HepG2 (cell line): ENCODE measurements around the gene TRAK1. TPM values are rescaled to one million over a fixed set of nuclear protein-coding genes. Genes with fewer than 3 reads are reported as not detected.
A peak's percentile ranks its signal among the peaks of the same experiment; 100 is the strongest.

Source experiments
- AGO2 ChIP-seq: fragments of 200-400 bp; formaldehyde crosslinking; optimal IDR thresholded peaks from 2 replicates; pipeline ENCODE3; 2017; ENCODE audit warnings: mild to moderate bottlenecking, low read depth, low read length, moderate library complexity
- ATF7 ChIP-seq, 2 experiments: fragments of 450-650 bp in 1 of 2; sonication (generic) in 1 of 2; formaldehyde crosslinking in 1 of 2; IDR thresholded peaks; 2 replicates each; pipeline versions ENCODE4 v1.4.0 to v1.6.1; 2016 to 2020; ENCODE audit warnings: antibody characterized with exemption in 1 of 2, mild to moderate bottlenecking in 1 of 2, missing genetic modification reagents in 1 of 2
- CBFB ChIP-seq: sonication (generic); formaldehyde crosslinking; IDR thresholded peaks from 2 replicates; pipeline ENCODE4 v1.4.0; 2020; ENCODE audit warnings: missing genetic modification reagents
- DR1 ChIP-seq: sonication (generic); formaldehyde crosslinking; IDR thresholded peaks from 2 replicates; pipeline ENCODE4 v1.8.0; 2021; ENCODE audit warnings: mild to moderate bottlenecking, missing genetic modification reagents, inconsistent platforms
- ETV5 ChIP-seq: IDR thresholded peaks from 2 replicates; pipeline ENCODE4 v1.6.1; 2018; ENCODE audit warnings: missing biosample characterization, missing genetic modification reagents, inconsistent platforms, borderline replicate concordance
- HNRNPUL1 ChIP-seq: fragments of 200-400 bp; formaldehyde crosslinking; IDR thresholded peaks from 2 replicates; pipeline ENCODE4 v1.6.1; 2017; ENCODE audit warnings: low read depth, mild to moderate bottlenecking, low read length, moderate library complexity
- HOXA9 ChIP-seq: sonication (generic); formaldehyde crosslinking; IDR thresholded peaks from 2 replicates; pipeline ENCODE4 v1.8.1; 2022; ENCODE audit warnings: missing genetic modification reagents, mild to moderate bottlenecking, moderate library complexity, borderline replicate concordance
- IRX3 ChIP-seq: sonication (generic); formaldehyde crosslinking; IDR thresholded peaks from 2 replicates; pipeline ENCODE4 v1.8.1; 2023; ENCODE audit warnings: mild to moderate bottlenecking, low read depth, missing genetic modification reagents, borderline replicate concordance
- MEIS1 ChIP-seq: sonication (generic); formaldehyde crosslinking; IDR thresholded peaks from 2 replicates; pipeline ENCODE4 v1.9.0; 2021; ENCODE audit warnings: mild to moderate bottlenecking, missing genetic modification reagents, moderate library complexity, borderline replicate concordance
- PRMT3 ChIP-seq: sonication (generic); formaldehyde crosslinking; IDR thresholded peaks from 2 replicates; pipeline ENCODE4 v1.8.1; 2022; ENCODE audit warnings: low read depth, mild to moderate bottlenecking, moderate library complexity, missing genetic modification reagents, borderline replicate concordance
- SALL1 ChIP-seq: sonication (generic); formaldehyde crosslinking; IDR thresholded peaks from 2 replicates; pipeline ENCODE4 v1.8.0; 2022; ENCODE audit warnings: mild to moderate bottlenecking, missing genetic modification reagents
- SIX1 ChIP-seq: sonication (generic); formaldehyde crosslinking; IDR thresholded peaks from 2 replicates; pipeline ENCODE4 v1.4.0; 2020; ENCODE audit warnings: missing genetic modification reagents, borderline replicate concordance
- SMARCE1 ChIP-seq: fragments of 450-650 bp; IDR thresholded peaks from 2 replicates; pipeline ENCODE4 v1.6.1; 2017; ENCODE audit warnings: borderline replicate concordance
- ZKSCAN1 ChIP-seq: fragments of 150-350 bp; IDR thresholded peaks from 2 replicates; pipeline ENCODE4 v1.6.1; 2014; ENCODE audit warnings: low read length
- ZNF235 ChIP-seq: sonication (generic); formaldehyde crosslinking; IDR thresholded peaks from 2 replicates; pipeline ENCODE4 v1.8.1; 2023; ENCODE audit warnings: mild to moderate bottlenecking, missing genetic modification reagents, borderline replicate concordance
- ZNF350 ChIP-seq: sonication (generic); formaldehyde crosslinking; IDR thresholded peaks from 2 replicates; pipeline ENCODE4 v1.4.0; 2020; ENCODE audit warnings: mild to moderate bottlenecking, low read depth, missing genetic modification reagents, borderline replicate concordance
- ZNF367 ChIP-seq: sonication (generic); formaldehyde crosslinking; IDR thresholded peaks from 2 replicates; pipeline ENCODE4 v1.4.0; 2020; ENCODE audit warnings: missing genetic modification reagents, borderline replicate concordance
- ZNF550 ChIP-seq: sonication (generic); formaldehyde crosslinking; IDR thresholded peaks from 2 replicates; pipeline ENCODE4 v1.4.0; 2020; ENCODE audit warnings: mild to moderate bottlenecking, missing genetic modification reagents, borderline replicate concordance
- ZNF619 ChIP-seq: sonication (generic); formaldehyde crosslinking; IDR thresholded peaks from 2 replicates; pipeline ENCODE4 v1.4.0; 2020; ENCODE audit warnings: mild to moderate bottlenecking, missing genetic modification reagents
- ZNF672 ChIP-seq: sonication (generic); formaldehyde crosslinking; IDR thresholded peaks from 2 replicates; pipeline ENCODE4 v1.8.1; 2022; ENCODE audit warnings: missing genetic modification reagents
- polyA plus RNA-seq, 8 experiments: library from polyadenylated mRNA; depleted of rRNA in 3 of 8; stranded (reverse) in 7 of 8; unstranded in 1 of 8; fragments of >200 nt; fragmentation: Illumina TruSeq in 4 of 8; extraction: Trizol in 4 of 8; gene quantifications; 2 replicates each; pipeline versions ENCODE4 v1.2.1 to v1.2.3, GENCODE V29; 2011 to 2016; ENCODE audit warnings: low read depth in 4 of 8, missing spikeins in 1 of 8, mixed read lengths in 1 of 8; ENCODE audit not compliant: insufficient read depth in 1 of 8
- total RNA-seq, 5 experiments: library from RNA; depleted of rRNA; stranded (reverse); fragments of >200 nt; fragmentation: Illumina TruSeq; extraction: Trizol; gene quantifications; 2 replicates each; pipeline ENCODE4 v1.2.3, GENCODE V29; 2016; ENCODE audit warnings: low read depth in 1 of 5
- TF ChIP-seq, protein P1 (sequence below): sonication (generic); formaldehyde crosslinking; IDR thresholded peaks from 2 replicates; pipeline ENCODE4 v1.5.0; 2020; ENCODE audit warnings: mild to moderate bottlenecking, missing genetic modification reagents
- TF ChIP-seq, protein P2 (sequence below): sonication (generic); formaldehyde crosslinking; IDR thresholded peaks from 2 replicates; pipeline ENCODE4 v1.4.0; 2020; ENCODE audit warnings: mild to moderate bottlenecking, missing genetic modification reagents
- TF ChIP-seq, protein P3 (sequence below): sonication (generic); formaldehyde crosslinking; IDR thresholded peaks from 2 replicates; pipeline ENCODE4 v1.5.1; 2020; ENCODE audit warnings: missing genetic modification reagents, mild to moderate bottlenecking, borderline replicate concordance

TRAK1 gene
- total and polyA plus RNA-seq, 2 of the 13 experiments (the other 11 are each of a cell fraction or from before 2014, with no cell fraction given) = 20.5 to 46.6 TPM

DNA sequence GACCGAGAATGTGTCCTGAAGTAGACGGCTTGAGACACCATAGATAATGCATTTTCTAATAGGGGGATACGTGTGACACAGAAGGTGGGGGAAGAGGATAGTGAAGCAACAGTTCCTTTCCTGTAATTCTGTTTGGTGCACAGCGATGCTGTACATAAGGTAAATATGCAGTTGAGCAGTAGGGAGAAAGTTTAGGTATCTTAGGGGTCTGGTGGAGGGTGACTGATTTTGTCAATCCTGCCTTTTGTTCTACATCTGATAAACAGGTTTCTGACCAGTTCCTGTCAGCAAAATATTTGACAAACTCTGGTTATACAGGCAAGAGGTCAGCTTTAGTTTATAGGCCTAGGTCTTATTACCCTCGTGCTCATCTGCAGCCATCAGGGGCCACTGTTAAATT lies 71.3 kb downstream of the TRAK1 start (continued):
- TF ChIP-seq HOXA9 (CRISPR knock-in tag) (no peak), SMARCE1 (no peak), HNRNPUL1 (no peak), IRX3 (CRISPR knock-in tag) (no peak), CBFB (CRISPR knock-in tag) (no peak), ZNF235 (no peak), SALL1 (CRISPR knock-in tag) (peak; percentile 10; the same call in 1 of the 2 replicates), ZNF550 (CRISPR knock-in tag) (no peak), SIX1 (CRISPR knock-in tag) (no peak), ZKSCAN1 (no peak), MEIS1 (CRISPR knock-in tag) (no peak), ATF7 (IDR thresholded peaks at IDR 0.05) (no peak), ATF7 (CRISPR knock-in tag; IDR thresholded peaks at IDR 0.05) (no peak), ZNF367 (no peak), PRMT3 (CRISPR knock-in tag) (no peak), ZNF672 (CRISPR knock-in tag) (no peak), DR1 (no peak), ZNF350 (no peak), AGO2 (no peak), ZNF619 (no peak), ETV5 (CRISPR knock-in tag) (peak; percentile 30; the same call in 1 of the 2 replicates)
- TF ChIP-seq, protein P1, sequence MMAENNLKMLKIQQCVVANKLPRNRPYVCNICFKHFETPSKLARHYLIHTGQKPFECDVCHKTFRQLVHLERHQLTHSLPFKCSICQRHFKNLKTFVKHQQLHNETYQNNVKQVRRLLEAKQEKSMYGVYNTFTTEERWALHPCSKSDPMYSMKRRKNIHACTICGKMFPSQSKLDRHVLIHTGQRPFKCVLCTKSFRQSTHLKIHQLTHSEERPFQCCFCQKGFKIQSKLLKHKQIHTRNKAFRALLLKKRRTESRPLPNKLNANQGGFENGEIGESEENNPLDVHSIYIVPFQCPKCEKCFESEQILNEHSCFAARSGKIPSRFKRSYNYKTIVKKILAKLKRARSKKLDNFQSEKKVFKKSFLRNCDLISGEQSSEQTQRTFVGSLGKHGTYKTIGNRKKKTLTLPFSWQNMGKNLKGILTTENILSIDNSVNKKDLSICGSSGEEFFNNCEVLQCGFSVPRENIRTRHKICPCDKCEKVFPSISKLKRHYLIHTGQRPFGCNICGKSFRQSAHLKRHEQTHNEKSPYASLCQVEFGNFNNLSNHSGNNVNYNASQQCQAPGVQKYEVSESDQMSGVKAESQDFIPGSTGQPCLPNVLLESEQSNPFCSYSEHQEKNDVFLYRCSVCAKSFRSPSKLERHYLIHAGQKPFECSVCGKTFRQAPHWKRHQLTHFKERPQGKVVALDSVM (CRISPR knock-in tag) = no peak
- TF ChIP-seq, protein P2, sequence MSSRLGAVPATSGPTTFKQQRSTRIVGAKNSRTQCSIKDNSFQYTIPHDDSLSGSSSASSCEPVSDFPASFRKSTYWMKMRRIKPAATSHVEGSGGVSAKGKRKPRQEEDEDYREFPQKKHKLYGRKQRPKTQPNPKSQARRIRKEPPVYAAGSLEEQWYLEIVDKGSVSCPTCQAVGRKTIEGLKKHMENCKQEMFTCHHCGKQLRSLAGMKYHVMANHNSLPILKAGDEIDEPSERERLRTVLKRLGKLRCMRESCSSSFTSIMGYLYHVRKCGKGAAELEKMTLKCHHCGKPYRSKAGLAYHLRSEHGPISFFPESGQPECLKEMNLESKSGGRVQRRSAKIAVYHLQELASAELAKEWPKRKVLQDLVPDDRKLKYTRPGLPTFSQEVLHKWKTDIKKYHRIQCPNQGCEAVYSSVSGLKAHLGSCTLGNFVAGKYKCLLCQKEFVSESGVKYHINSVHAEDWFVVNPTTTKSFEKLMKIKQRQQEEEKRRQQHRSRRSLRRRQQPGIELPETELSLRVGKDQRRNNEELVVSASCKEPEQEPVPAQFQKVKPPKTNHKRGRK = no peak
- TF ChIP-seq, protein P3, sequence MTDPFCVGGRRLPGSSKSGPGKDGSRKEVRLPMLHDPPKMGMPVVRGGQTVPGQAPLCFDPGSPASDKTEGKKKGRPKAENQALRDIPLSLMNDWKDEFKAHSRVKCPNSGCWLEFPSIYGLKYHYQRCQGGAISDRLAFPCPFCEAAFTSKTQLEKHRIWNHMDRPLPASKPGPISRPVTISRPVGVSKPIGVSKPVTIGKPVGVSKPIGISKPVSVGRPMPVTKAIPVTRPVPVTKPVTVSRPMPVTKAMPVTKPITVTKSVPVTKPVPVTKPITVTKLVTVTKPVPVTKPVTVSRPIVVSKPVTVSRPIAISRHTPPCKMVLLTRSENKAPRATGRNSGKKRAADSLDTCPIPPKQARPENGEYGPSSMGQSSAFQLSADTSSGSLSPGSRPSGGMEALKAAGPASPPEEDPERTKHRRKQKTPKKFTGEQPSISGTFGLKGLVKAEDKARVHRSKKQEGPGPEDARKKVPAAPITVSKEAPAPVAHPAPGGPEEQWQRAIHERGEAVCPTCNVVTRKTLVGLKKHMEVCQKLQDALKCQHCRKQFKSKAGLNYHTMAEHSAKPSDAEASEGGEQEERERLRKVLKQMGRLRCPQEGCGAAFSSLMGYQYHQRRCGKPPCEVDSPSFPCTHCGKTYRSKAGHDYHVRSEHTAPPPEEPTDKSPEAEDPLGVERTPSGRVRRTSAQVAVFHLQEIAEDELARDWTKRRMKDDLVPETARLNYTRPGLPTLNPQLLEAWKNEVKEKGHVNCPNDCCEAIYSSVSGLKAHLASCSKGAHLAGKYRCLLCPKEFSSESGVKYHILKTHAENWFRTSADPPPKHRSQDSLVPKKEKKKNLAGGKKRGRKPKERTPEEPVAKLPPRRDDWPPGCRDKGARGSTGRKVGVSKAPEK (CRISPR knock-in tag) = no peak
